HCT116 (cell line): ENCODE results near the gene CRYGN. TPM values are rescaled to one million over a fixed set of nuclear protein-coding genes. Genes with fewer than 3 reads are reported as not detected.

ENCODE experiments used
- ATAC-seq: fragments of 200-7000 bp; cut with Tn5 transposase; 2 replicates; pipeline ENCODE4 v1.9.1; 2020; ENCODE audit warnings: mild to moderate bottlenecking, moderate library complexity
- BruUV-seq: library from RNA; stranded (reverse); fragments of 400-500 nt; replicated peaks from 2 replicates; lab custom pipeline; 2021; lab: Mats Ljungman, UMichigan
- CTCF ChIA-PET: fragments of 300-600 bp; sonication (Branson Sonifier 250); formaldehyde crosslinking; loops from one replicate; lab custom pipeline; 2021; ENCODE audit warnings: antibody characterized with exemption; lab: Charles Lee
- POLR2A ChIA-PET: fragments of 300-600, 350-600 bp; sonication (Branson Sonifier 250); formaldehyde crosslinking; loops from one replicate; lab custom pipeline; 2021; ENCODE audit warnings: antibody characterized with exemption; lab: Charles Lee
- RAD21 ChIA-PET, 2 experiments: fragments of 300-600 bp; sonication (Branson Sonifier 250); formaldehyde crosslinking; loops; one replicate each; lab custom pipeline; 2023; ENCODE audit warnings: low total read pairs in 2 of 2; ENCODE audit not compliant: uncharacterized antibody in 2 of 2, unreplicated experiment in 2 of 2, low non-redundant PET in 1 of 2; lab: Charles Lee
- DNase-seq: peaks from one replicate; pipeline ENCODE4 v3.0.0-alpha.2; 2010; ENCODE audit warnings: low read depth, low spot score
- H2AFZ ChIP-seq: fragments of 200-600 bp; shearing (Covaris generic), sonication (generic); 2 replicates; pipeline ENCODE4 v1.6.1; 2017; ENCODE audit warnings: low read depth, mixed run types, mixed read lengths, antibody characterized with exemption, low read length; ENCODE audit not compliant: poor library complexity, severe bottlenecking
- H3K27ac ChIP-seq: 2 replicates; pipeline ENCODE4 v1.5.1; 2012; ENCODE audit warnings: low read depth, low read length
- H3K27me3 ChIP-seq: fragments of 200-600 bp; sonication (generic); 2 replicates; pipeline ENCODE4 v1.6.1; 2016; ENCODE audit warnings: mixed run types, low read length, mixed read lengths; ENCODE audit not compliant: insufficient read depth
- H3K36me3 ChIP-seq, 2 experiments: fragments of 200-500 bp in 1 of 2; fragments of 200-600 bp in 1 of 2; sonication (Bioruptor generic) in 1 of 2; sonication (generic) in 1 of 2; 2 replicates each; pipeline versions ENCODE4 v1.5.1 to v1.6.1; 2014 to 2016; ENCODE audit warnings: low read length in 2 of 2, inconsistent platforms in 1 of 2, mixed read lengths in 1 of 2, mixed run types in 1 of 2; ENCODE audit not compliant: insufficient read depth in 2 of 2, control insufficient read depth in 1 of 2
- H3K4me1 ChIP-seq, 2 experiments: fragments of 200-600 bp in 1 of 2; sonication (generic) in 1 of 2; 2 replicates each; pipeline versions ENCODE4 v1.5.1 to v1.6.1; 2012 to 2017; ENCODE audit warnings: low read length in 2 of 2, inconsistent platforms in 1 of 2, mild to moderate bottlenecking in 1 of 2, mixed read lengths in 1 of 2, mixed run types in 1 of 2, moderate library complexity in 1 of 2; ENCODE audit not compliant: insufficient read depth in 2 of 2, control insufficient read depth in 1 of 2
- H3K4me2 ChIP-seq: fragments of 200-600 bp; sonication (generic); 2 replicates; pipeline ENCODE4 v1.6.1; 2017; ENCODE audit warnings: mixed run types, low read length, mixed read lengths
- H3K4me3 ChIP-seq, 2 experiments: fragments of 200-600 bp in 1 of 2; sonication (generic) in 1 of 2; replicated peaks in 1 of 2; 2 replicates each; pipeline ENCODE4 v1.5.1; 2011 to 2016; ENCODE audit warnings: low read length in 2 of 2, control low read depth in 1 of 2, low read depth in 1 of 2, mild to moderate bottlenecking in 1 of 2, mixed read lengths in 1 of 2, mixed run types in 1 of 2
- H3K79me2 ChIP-seq: fragments of 200-600 bp; sonication (generic); 2 replicates; pipeline ENCODE4 v1.6.1; 2017; ENCODE audit warnings: mild to moderate bottlenecking, mixed run types, low read length, moderate library complexity, mixed read lengths; ENCODE audit not compliant: insufficient read depth
- H3K9ac ChIP-seq: fragments of 200-600 bp; sonication (generic); 2 replicates; pipeline ENCODE4 v1.6.1; 2016; ENCODE audit warnings: low read length, mixed read lengths
- H3K9me2 ChIP-seq: fragments of 200-600 bp; sonication (generic), shearing (Covaris generic); 2 replicates; pipeline ENCODE4 v1.6.1; 2017; ENCODE audit warnings: mixed run types, mild to moderate bottlenecking, moderate library complexity; ENCODE audit not compliant: insufficient read depth
- H3K9me3 ChIP-seq, 2 experiments: fragments of 200-500 bp in 1 of 2; fragments of 200-600 bp in 1 of 2; sonication (Bioruptor generic) in 1 of 2; sonication (generic) in 1 of 2; 2 replicates each; pipeline ENCODE4 v1.6.1; 2014 to 2017; ENCODE audit warnings: low read length in 2 of 2, mixed read lengths in 2 of 2, inconsistent platforms in 1 of 2, low read depth in 1 of 2, mild to moderate bottlenecking in 1 of 2, mixed run types in 1 of 2, moderate library complexity in 1 of 2; ENCODE audit not compliant: control insufficient read depth in 1 of 2, insufficient read depth in 1 of 2
- H4K20me1 ChIP-seq: fragments of 200-600 bp; sonication (generic), shearing (Covaris generic); 2 replicates; pipeline ENCODE4 v1.6.1; 2017; ENCODE audit warnings: mixed run types, mild to moderate bottlenecking, moderate library complexity; ENCODE audit not compliant: insufficient read depth
- CBX3 ChIP-seq: IDR thresholded peaks from 2 replicates; pipeline ENCODE4 v1.6.1; 2012; ENCODE audit warnings: low read depth
- CTCF ChIP-seq, 3 experiments: fragments of 200-600 bp in 1 of 3; sonication (generic) in 1 of 3; IDR thresholded peaks in 2 of 3; conservative IDR thresholded peaks in 1 of 3; 2 replicates each; pipeline ENCODE4 v1.5.1; 2012 to 2017; ENCODE audit warnings: low read depth in 2 of 3, low read length in 2 of 3, antibody characterized with exemption in 1 of 3, borderline replicate concordance in 1 of 3, control low read depth in 1 of 3, mild to moderate bottlenecking in 1 of 3, mixed read lengths in 1 of 3, mixed run types in 1 of 3, moderate library complexity in 1 of 3; ENCODE audit not compliant: insufficient read depth in 1 of 3
- EZH2phosphoT487 ChIP-seq: fragments of 200-600 bp; IDR thresholded peaks from 2 replicates; pipeline ENCODE4 v1.6.1; 2018; ENCODE audit warnings: antibody characterized with exemption, borderline replicate concordance
- POLR2AphosphoS5 ChIP-seq: IDR thresholded peaks from 2 replicates; pipeline ENCODE4 v1.6.1; 2011; ENCODE audit warnings: mild to moderate bottlenecking, low read depth, low read length, moderate library complexity
- intact Hi-C: fragments of 100-400 bp; cut with micrococcal nuclease; formaldehyde crosslinking; loops from 2 replicates; pipeline ENCODE4 v1.10.0; 2022
- total RNA-seq: library from RNA; stranded (reverse); gene quantifications from one replicate; pipeline ENCODE4 v1.2.1, GENCODE V29; 2021; ENCODE audit not compliant: unreplicated experiment

Gene CRYGN
- total RNA-seq, 1 experiment from 2014 or later: not detected

- ChIA-PET RAD21 (interaction anchor here in 1 of 2 experiments (1.1 kb wide), 1 partner anchor 12 kb away, joined by 5 read pairs; no protein-coding TSS in a partner anchor), CTCF (no interaction called here), POLR2A (interaction anchor here (1.0 to 1.9 kb wide), 3 partner anchors 9 to 28 kb away, joined by 3 to 5 read pairs (median 4); no protein-coding TSS in a partner anchor)
- Histone ChIP-seq H2AFZ (no peak overlapping the region), H4K20me1 (no peaks in the 10 kb centered on the region), H3K9me2 (no peaks in the 10 kb centered on the region), H3K4me1 (peaks cover 18 to 29% of the 10 kb centered on the region in 2 experiments), H3K9me3 (peaks cover 8 to 15% of the 10 kb centered on the region in 2 experiments; a peak in 2 of 4 replicates), H3K4me3 (peak overlapping the region in 1 of 2 experiments; percentile 46; a peak in 1 of 4 replicates), H3K27ac (peak overlapping the region; percentile 17), H3K79me2 (no peaks in the 10 kb centered on the region), H3K36me3 (peaks cover 2 to 25% of the 10 kb centered on the region in 2 experiments; a peak in 3 of 4 replicates), H3K27me3 (no peaks in the 10 kb centered on the region), H3K9ac (peak overlapping the region; percentile 43), H3K4me2 (peak overlapping the region; percentile 80)
- DNase-seq (no peak), ATAC-seq (peak; percentile 33)
- TF ChIP-seq EZH2phosphoT487: no peak
- no peak for TF ChIP-seq CBX3
- TF ChIP-seq CTCF (IDR thresholded peaks at IDR 0.05 in 2 of 3, conservative IDR thresholded peaks at IDR 0.05 in 1 of 3; ENCODE audit: borderline replicate concordance in 1 of 3, insufficient read depth in 1 of 3, low read depth in 2 of 3, low read length in 2 of 3): 0 out of 6 replicates have a peak, but pooled peaks of 1 of the 3 experiments have one; percentile 0
- TF ChIP-seq POLR2AphosphoS5: no peak
- BruUV-seq: no TSS peak
- intact Hi-C loops: loop anchor here (5.0 kb wide), 1 partner anchor 297 kb away; no protein-coding TSS in a partner anchor
Observed at GRCh38 chr7:151460474-151460855, 20.5 kb upstream of the CRYGN start.
